NAMALWA (cell line): ENCODE data around the gene SCRN1.
A peak's percentile ranks its signal among the peaks of the same experiment; 100 is the strongest.

ENCODE experiments used
- DNase-seq: peaks from one replicate; pipeline ENCODE4 v3.0.0-alpha.2; 2015; ENCODE audit warnings: low spot score

Gene SCRN1

DNA sequence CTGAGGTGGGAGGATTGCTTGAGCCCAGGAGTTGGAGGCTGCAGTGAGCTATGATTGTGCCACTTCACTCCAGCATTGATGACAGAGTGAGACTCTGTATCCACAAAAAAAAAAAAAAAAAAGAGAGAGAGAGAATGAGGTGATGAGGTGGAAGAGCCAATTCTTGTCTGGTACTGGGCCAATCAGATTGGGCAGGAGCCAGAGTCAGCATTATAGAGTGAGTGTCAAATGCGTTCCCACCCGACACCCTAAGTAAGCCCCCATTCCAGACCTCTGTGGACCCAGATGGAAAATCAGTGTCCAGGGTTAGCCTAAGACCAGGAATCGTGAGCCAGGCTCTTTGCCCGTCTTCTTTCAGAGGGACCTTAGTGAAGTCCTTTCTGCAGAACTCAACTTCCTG lies 99.3 kb downstream of the SCRN1 start:
- no peak for DNase-seq

- DNase-seq, result no peak
Observed at GRCh38 chr7:29889288-29889687, 100.3 kb downstream of the SCRN1 start.

- no peak for DNase-seq
Observed at GRCh38 chr7:29888006-29888405, 101.6 kb downstream of the SCRN1 start.

DNA sequence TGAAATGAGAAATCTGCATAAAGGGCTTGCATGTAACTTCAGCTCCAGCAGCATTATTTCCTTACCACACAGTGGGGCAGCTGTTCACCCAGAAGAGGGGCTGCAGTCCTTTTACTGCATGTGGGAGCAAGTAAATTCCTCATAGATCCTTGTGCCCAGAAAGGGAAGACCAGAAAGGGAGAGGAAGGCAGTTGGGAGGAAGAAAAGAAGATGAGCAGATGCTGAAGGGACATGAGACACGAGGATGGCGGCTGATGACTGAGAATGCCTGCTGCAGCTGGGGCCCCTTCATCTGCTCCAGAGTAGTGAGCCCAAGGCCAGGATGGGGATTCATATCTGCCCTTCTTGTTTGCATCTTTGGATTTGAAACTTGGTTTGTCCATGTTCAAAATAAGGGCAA lies 102.8 kb downstream of the SCRN1 start:
- DNase-seq, result no peak

DNA sequence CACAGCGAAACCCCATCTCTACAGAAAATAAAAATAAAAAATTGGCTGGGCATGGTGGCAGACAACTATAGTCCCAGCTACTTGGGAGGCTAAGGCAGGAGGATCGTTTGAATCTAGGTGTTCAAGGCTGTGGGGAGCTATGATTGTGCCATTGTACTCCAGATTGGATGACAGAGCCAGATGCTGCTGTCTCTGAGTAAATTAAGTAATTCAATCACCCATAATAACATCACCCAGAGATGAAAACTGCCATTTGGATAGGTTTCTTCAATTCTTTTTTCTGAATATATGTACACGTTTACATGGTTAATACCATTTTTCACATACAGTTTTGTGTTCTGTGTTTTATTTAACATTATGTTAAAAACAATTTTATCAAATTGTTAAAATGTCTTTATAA lies 104.0 kb downstream of the SCRN1 start:
- no peak for DNase-seq

DNA sequence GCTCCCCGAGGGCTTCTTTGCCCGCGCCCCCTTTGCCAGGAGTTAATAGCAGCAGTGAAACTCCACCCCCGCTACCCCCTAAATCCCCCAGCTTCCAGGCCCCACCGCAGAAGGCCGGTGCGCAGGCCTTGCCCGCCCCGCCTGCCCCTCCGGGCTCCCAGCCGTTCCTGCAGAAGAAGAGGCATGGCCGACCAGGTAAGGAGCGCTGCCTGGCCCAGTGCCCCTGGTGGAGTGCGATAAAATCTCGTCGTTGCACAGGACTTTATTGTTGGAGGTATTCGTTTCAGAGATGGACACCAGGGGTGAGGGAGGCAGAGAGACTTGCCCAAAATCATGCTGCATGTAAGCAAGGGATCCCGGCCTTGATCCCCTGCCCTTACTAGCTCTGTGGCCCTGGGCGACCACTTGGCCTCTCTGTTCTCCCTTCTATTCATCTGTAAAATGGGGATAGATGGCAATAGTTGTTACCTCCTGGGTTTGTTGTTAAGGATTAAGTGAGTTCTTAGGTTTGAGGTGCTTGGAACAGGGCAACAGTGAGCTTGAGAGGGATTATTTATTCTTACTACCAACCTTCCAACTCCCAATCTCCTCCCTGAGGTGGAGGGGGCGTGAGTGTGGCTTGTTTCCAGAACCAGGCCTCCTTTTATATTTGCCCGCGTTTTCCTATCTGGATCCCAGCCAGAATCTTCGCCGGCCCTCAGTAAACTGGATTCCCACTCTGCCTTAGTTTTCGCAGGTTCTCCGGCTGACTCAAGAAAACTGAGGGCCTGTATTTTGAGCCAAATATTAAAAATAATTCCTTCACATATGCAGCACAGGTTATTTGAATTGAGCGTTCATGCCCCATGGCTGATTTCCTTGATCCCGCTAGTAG lies 105.0 kb downstream of the SCRN1 start:
- DNase-seq, result no peak

- DNase-seq, result no peak
Observed at GRCh38 chr7:29883462-29884398, 105.9 kb downstream of the SCRN1 start.

- DNase-seq, result no peak
Observed at GRCh38 chr7:29882481-29882880, 107.1 kb downstream of the SCRN1 start.

DNA sequence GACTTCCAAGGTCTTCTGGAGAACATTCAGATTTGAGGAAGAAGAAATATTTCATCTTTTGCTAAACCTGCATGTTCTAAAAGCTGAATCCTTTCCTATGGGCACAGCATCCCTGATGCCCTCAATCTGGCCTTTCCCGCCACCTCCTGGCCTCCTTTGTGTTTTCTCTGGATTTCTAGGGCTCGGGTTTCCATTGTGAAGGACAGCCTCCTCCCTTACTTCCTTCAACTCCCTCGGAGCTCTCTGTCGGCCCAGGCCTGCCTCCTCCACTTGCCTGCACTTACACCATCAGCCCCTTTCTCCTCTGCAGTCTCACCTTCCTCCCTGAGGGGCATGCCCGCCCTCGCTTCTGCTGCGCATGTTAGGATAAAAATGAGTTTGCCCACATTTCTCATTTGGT lies 107.9 kb downstream of the SCRN1 start:
- DNase-seq, result no peak

DNA sequence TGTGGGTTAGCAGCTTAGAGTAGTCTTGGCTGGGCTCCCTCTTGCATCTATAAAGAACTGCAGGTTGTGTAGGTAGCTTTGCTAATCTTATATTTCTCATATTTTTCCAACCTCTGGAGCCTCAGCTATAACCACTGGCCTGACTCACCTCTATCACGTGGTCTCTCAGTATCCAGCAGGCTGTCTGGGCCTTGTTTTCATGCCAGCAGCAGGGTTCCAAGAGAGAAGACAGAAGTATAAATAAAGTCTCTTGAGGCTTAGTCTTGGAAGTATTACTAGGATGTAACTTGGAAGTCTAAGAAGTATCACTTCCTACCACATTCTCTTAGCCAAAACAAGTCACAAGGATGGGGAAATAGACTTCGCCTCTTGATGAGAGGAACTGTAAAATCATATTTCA lies 110.0 kb downstream of the SCRN1 start:
- DNase-seq, result no peak

DNA sequence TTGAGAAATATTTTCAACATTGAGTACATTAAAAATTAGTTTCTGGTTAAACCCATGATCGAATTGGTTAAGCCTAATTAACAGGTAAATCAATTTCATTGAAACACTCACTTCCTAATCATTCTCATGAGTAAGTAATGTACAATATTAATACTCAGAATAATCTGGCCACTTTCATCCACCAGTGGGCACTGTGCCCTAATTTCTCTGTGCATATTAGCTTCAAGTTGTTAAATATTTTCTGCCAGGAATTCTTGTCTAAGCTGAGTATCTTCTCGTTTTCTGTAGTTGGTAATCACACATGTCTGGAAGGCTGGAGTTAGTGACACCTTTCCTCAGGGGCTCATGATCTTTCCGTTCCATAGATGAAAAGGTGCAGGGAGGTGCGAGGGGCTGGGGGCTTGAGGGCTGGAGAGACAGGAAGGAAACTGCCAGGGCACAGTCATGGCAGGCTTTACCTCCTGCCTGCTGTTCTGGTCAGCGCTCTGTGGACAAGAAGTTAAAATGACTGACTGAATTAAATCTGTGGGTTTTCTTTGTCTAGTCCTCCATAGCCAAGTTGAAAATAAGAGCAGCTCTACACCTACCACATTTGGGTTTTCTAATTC lies 111.4 kb downstream of the SCRN1 start:
- DNase-seq, result peak; percentile 79

DNA sequence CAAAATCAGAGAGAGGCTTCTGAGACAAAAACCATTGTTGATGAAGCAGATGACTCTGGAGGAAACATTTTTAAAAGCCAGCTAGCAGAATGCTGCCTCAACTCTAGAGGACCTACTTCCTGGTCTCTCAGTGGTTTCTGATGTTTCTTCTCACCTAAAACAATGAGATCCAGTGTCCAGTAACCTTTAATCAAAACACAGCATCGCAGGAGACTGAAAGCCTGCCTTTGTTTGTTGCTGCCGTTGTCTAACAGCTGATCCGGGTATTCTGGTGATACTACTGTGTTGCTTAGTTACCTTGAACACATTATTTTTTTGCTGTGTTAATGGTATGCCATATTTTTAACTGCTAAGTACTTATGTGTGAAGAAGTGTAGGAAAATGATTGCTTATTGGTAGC lies 112.4 kb downstream of the SCRN1 start:
- DNase-seq, result peak; percentile 11

- no peak for DNase-seq
Observed at GRCh38 chr7:29875741-29876140, 113.9 kb downstream of the SCRN1 start.

- DNase-seq, result no peak
Observed at GRCh38 chr7:29873644-29874294, 115.8 kb downstream of the SCRN1 start.

- DNase-seq, result no peak
Observed at GRCh38 chr7:29871787-29872398, 117.7 kb downstream of the SCRN1 start.
